ENCODE results near the gene SYVN1. TPM values are rescaled to one million over a fixed set of nuclear protein-coding genes. Genes with fewer than 3 reads are reported as not detected.

Gene SYVN1
- total RNA-seq, 4 donors from 2014 or later = 20.4 to 39.3 (median 26.9) TPM

DNA sequence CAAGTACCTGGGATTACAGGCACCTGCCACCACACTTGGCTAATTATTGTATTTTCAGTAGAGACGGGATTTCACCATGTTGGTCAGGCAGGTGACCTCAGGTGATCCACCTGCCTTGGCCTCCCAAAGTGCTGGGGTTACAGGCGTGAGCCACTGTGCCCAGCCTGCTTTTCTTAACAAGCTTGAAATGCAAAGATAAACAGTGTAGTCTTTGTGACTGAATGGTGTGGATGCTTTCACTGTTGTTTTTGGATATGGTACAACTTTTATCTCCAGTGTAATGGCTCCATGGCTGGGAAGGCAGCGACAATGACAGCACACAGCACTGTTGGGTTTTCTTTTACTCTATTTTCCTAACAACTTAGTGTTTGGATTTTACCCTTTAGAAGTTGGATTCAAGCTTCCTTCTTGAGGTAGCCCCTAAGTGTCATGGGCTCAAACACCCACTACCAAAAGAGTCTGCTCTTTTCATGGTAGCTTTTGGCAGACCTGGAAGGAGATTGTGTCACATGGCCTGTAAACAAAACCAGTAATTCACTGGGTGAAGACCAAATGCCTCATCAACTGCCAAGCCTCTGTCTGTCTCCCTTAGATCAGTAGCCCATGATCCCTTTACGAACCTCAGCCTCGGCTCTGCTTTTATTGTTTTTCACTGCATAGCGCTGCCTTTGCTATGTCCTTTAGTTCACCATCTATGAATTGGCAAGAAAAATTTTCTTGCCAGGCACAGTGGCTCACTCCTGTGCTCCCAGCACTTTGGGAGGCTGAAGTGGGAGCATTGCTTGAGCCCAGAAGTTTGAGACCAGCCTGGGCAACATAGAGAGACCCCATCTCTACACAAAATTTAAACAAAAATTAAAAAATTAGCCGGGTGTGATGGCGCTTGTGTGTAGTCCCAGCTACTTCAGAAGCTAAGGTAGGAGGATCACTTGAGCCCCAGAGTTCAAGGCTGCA, 31.9 kb downstream of the SYVN1 start:
- intact Hi-C loops (cut with DNase I) = no loop called here
- peaks cover 10 to 51% (median 12%) of the 10 kb centered on the region in 3 donors for H3K4me1 ChIP-seq
- no peak overlapping the region for H3K4me3 ChIP-seq
- WGBS, 2 donors = 79 to 93% methylated on average over 8 of the region's 8 CpGs
- no peak for DNase-seq
- no peaks in the 10 kb centered on the region for H3K27me3 ChIP-seq
- H3K36me3 ChIP-seq = peaks cover under 1 to 47% (median 2%) of the 10 kb centered on the region in 3 donors
- no peak for TF ChIP-seq POLR2A (IDR thresholded peaks at IDR 0.05)
- TF ChIP-seq, protein P1, sequence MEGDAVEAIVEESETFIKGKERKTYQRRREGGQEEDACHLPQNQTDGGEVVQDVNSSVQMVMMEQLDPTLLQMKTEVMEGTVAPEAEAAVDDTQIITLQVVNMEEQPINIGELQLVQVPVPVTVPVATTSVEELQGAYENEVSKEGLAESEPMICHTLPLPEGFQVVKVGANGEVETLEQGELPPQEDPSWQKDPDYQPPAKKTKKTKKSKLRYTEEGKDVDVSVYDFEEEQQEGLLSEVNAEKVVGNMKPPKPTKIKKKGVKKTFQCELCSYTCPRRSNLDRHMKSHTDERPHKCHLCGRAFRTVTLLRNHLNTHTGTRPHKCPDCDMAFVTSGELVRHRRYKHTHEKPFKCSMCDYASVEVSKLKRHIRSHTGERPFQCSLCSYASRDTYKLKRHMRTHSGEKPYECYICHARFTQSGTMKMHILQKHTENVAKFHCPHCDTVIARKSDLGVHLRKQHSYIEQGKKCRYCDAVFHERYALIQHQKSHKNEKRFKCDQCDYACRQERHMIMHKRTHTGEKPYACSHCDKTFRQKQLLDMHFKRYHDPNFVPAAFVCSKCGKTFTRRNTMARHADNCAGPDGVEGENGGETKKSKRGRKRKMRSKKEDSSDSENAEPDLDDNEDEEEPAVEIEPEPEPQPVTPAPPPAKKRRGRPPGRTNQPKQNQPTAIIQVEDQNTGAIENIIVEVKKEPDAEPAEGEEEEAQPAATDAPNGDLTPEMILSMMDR (IDR thresholded peaks at IDR 0.05) = no peak
- peak overlapping the region; percentile 23 to 59 (median 34) for H3K27ac ChIP-seq
- no peaks in the 10 kb centered on the region for H3K9me3 ChIP-seq

DNA sequence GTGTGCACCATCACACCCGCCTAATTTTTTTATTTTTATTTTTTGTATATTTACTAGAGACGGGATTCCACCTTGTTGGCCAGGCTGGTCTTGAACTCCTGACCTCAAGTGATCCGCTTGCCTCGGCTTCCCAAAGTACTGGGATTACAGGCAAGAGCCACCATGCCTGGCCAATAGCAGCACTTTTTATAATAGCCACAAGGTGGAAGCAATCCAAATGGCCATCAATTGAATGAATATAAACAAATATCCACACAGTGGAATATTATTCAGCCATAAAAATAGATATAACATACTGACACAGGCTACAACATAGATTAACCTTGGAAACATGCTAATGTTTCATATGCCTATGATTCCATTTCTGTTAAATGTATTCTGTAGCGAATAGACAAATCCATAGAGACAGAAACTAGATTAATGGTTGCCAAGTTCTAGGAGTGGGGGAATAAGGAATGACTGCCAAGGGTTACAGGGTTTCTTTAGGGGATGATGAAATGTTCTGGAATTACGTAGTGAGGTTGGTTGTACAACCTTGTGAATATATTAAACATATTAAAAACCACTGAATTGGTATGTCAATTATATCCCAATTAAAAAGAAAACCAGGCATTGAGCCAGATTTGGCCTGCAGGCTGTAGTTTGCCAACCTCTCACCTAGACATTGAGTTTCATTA, 33.5 kb downstream of the SYVN1 start:
- DNase-seq = no peak
- intact Hi-C loops (cut with DNase I) = no loop called here
- Histone ChIP-seq H3K36me3 (peaks cover 0 to 41% (median 0%) of the 10 kb centered on the region in 3 donors), H3K27me3 (no peaks in the 10 kb centered on the region), H3K4me1 (peaks cover 18 to 61% (median 20%) of the 10 kb centered on the region in 3 donors), H3K27ac (peak overlapping the region in 2 of 4 donors; percentile 30 to 59), H3K9me3 (no peaks in the 10 kb centered on the region), H3K4me3 (no peak overlapping the region)
- TF ChIP-seq, protein P1 (IDR thresholded peaks at IDR 0.05) = peak in 1 of 6 experiments; percentile 36
- no peak for TF ChIP-seq POLR2A (IDR thresholded peaks at IDR 0.05)
- 73 to 77% methylated on average over 6 of the region's 6 CpGs for WGBS, 2 donors

DNA sequence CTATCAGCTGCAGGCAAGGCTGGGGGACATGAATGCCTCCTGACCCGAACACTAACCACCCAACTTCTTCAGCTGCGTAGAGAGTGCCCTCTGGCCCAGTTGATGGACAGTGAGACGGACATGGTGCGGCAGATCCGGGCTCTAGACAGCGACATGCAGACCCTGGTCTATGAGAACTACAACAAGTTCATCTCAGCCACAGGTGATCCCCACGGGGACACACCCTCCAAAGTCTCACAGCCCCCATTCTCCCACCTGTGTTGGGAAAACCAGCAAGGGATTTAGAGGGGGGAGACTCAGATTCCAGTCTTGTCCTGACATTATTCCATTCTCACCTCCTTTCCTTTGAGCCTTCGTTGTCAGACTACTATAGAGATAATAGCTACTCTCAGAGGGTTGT, 37.4 kb downstream of the SYVN1 start:
- H3K27ac ChIP-seq = peak overlapping the region; percentile 94 to 97 (median 95)
- H3K4me1 ChIP-seq = peaks cover 17 to 41% (median 18%) of the 10 kb centered on the region in 3 donors
- WGBS, 2 donors = 25 to 45% methylated on average over 5 to 8 of the region's 8 CpGs
- no peak for DNase-seq
- H3K4me3 ChIP-seq = peak overlapping the region; percentile 87 to 98 (median 92)
- intact Hi-C loops (cut with DNase I) = no loop called here
- peaks cover 0 to 21% (median 0%) of the 10 kb centered on the region in 3 donors for H3K36me3 ChIP-seq
- TF ChIP-seq POLR2A (IDR thresholded peaks at IDR 0.05) = no peak
- TF ChIP-seq, protein P1 (IDR thresholded peaks at IDR 0.05) = no peak
- no peaks in the 10 kb centered on the region for H3K9me3 ChIP-seq
- no peaks in the 10 kb centered on the region for H3K27me3 ChIP-seq

DNA sequence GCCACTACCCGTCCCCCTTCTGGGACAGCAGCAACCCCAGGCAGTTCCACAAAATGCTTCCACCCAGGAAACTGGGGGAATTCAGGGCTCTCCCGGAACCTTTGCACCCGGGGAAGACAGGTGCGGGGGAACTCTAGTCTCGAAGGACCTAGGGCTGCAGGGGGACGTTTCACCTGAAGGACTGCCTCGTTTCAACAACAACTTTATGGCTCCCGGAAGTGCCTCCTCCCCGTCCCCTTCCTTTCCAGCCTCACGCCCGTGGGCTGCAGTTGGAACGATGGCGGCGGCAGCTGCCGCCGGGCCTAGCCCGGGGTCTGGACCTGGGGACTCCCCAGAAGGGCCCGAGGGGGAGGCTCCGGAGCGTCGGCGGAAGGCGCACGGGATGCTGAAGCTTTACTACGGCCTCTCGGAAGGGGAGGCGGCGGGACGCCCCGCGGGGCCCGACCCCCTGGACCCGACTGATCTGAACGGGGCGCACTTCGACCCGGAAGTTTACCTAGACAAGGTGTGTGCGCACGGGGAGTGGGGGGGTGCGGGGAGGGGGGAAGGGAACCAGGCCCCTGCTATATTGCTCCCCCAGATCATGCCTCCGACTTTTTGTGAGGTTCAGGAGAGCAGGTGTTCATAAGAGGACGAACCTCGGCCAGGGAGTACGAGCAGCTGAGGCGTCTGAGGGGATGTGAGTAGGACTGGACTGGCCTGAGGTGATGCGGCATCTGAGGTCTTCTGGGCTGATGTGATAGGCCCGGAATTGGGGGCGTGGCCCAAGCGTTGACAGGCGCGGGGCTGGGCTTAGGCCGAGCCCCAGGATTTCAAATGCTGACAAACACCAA, 38.1 kb downstream of the SYVN1 start, which contains the start of gene VPS51:
VPS51 (plus strand) TSS at position 241 of the 833 bp plus-strand sequence; CDS start at position 278, 37 bp downstream.
- Histone ChIP-seq H3K4me3 (peak within 1 kb of the TSS; percentile 87 to 98 (median 92)), H3K36me3 (peaks cover 0 to 21% (median 0%) of the 10 kb centered on the region in 3 donors), H3K9me3 (no peaks in the 10 kb centered on the region), H3K27me3 (no peaks in the 10 kb centered on the region), H3K27ac (peak within 1 kb of the TSS; percentile 94 to 97 (median 95)), H3K4me1 (peaks cover 17 to 34% (median 18%) of the 10 kb centered on the region in 3 donors)
- WGBS, 2 donors = 0% methylated on average over 6 to 19 of the region's 52 CpGs
- intact Hi-C loops (cut with DNase I) = no loop called here
- TF ChIP-seq, protein P1 (IDR thresholded peaks at IDR 0.05) = peak in 4 of 6 experiments; percentile 20 to 76 (median 31)
- peak in 3 of 4 donors; percentile 34 to 84 (median 62) for TF ChIP-seq POLR2A (IDR thresholded peaks at IDR 0.05)
- DNase-seq = peak; percentile 54

Measured in esophagus squamous epithelium (tissue), 5 donors.